ENCODE results near the gene LINS1.

LINS1 gene
- long read RNA-seq, donor 1: 0 reads
- long read RNA-seq, donor 2: 0 reads
- long read RNA-seq, donor 3, full-length matches to known transcripts: 2 of 2 reads
- long read RNA-seq, donor 3, partial matches to known transcripts: 0 of 2 reads
- long read RNA-seq, donor 3, other reads (novel, unspliced or antisense): 0 of 2 reads
- long read RNA-seq, donor 4, full-length matches to known transcripts: 3 of 3 reads
- long read RNA-seq, donor 4, partial matches to known transcripts: 0 of 3 reads
- long read RNA-seq, donor 4, other reads (novel, unspliced or antisense): 0 of 3 reads
- long read RNA-seq, donor 5, partial matches to known transcripts: 0 of 5 reads
- long read RNA-seq, donor 5, other reads (novel, unspliced or antisense): 0 of 5 reads
- long read RNA-seq, donor 6, full-length matches to known transcripts: 1 of 1 reads
- long read RNA-seq, donor 6, partial matches to known transcripts: 0 of 1 reads
- long read RNA-seq, donor 6, other reads (novel, unspliced or antisense): 0 of 1 reads
- long read RNA-seq, donor 7: 0 reads
- long read RNA-seq, donor 8, partial matches to known transcripts: 9 of 10 reads
- long read RNA-seq, donor 8, other reads (novel, unspliced or antisense): 0 of 10 reads

GRCh38 chr15:100602064-100602822 is at the start of gene LINS1, which contains the start of gene ASB7:
TSS of gene LINS1 (minus strand) at chr15:100602184. CDS start at chr15:100580842, 21,342 bp downstream.
TSS of gene ASB7 (plus strand) at chr15:100602589. CDS start at chr15:100612217, 9,628 bp downstream.
- peak; percentile 95 for DNase-seq

GRCh38 chr15:100651253-100651652 is 49.3 kb upstream of the LINS1 start:
- DNase-seq: no peak

- DNase-seq: no peak
Observed at GRCh38 chr15:100650685-100651084, 48.7 kb upstream of the LINS1 start.

GRCh38 chr15:100648951-100649350 is 47.0 kb upstream of the LINS1 start:
- no peak for DNase-seq

- DNase-seq: no peak
Observed at GRCh38 chr15:100645671-100646070, 43.7 kb upstream of the LINS1 start.

- no peak for DNase-seq
Observed at GRCh38 chr15:100642950-100643338, 41.0 kb upstream of the LINS1 start.

- no peak for DNase-seq
Observed at GRCh38 chr15:100642213-100642949, 40.4 kb upstream of the LINS1 start.

- no peak for DNase-seq
Observed at GRCh38 chr15:100638177-100638730, 36.3 kb upstream of the LINS1 start.

- no peak for DNase-seq
Observed at GRCh38 chr15:100635406-100636071, 33.6 kb upstream of the LINS1 start.

GRCh38 chr15:100633763-100634075 is 31.7 kb upstream of the LINS1 start:
- no peak for DNase-seq

- no peak for DNase-seq
Observed at GRCh38 chr15:100631831-100632230, 29.8 kb upstream of the LINS1 start.

- no peak for DNase-seq
Observed at GRCh38 chr15:100628746-100629145, 26.8 kb upstream of the LINS1 start.

- peak; percentile 45 for DNase-seq
Observed at GRCh38 chr15:100627789-100628395, 25.9 kb upstream of the LINS1 start.

GRCh38 chr15:100623301-100623700 is 21.3 kb upstream of the LINS1 start:
- no peak for DNase-seq

GRCh38 chr15:100616700-100617099 is 14.7 kb upstream of the LINS1 start:
- DNase-seq: no peak

GRCh38 chr15:100615801-100616200 is 13.8 kb upstream of the LINS1 start:
- DNase-seq: no peak

GRCh38 chr15:100614918-100615317 is 12.9 kb upstream of the LINS1 start:
- no peak for DNase-seq

GRCh38 chr15:100614336-100614735 is 12.4 kb upstream of the LINS1 start:
- DNase-seq: no peak

GRCh38 chr15:100613208-100613607 is 11.2 kb upstream of the LINS1 start:
- no peak for DNase-seq

GRCh38 chr15:100612539-100612938 is 10.6 kb upstream of the LINS1 start:
- DNase-seq: no peak

- no peak for DNase-seq
Observed at GRCh38 chr15:100602823-100603393, 924 bp upstream of the LINS1 start.

Measured in right kidney (tissue), 9 donors.